ENCODE measurements around the gene STAC2. TPM values are rescaled to one million over a fixed set of nuclear protein-coding genes. Genes with fewer than 3 reads are reported as not detected.

STAC2 gene
- total RNA-seq, 1 experiment from 2014 or later = not detected

- no peaks in the 10 kb centered on the region for H3K27me3 ChIP-seq (replicated peaks)
- no peaks in the 10 kb centered on the region for H3K9me3 ChIP-seq (replicated peaks)
- H3K4me3 ChIP-seq = no peak overlapping the region
- no peak overlapping the region for H3K27ac ChIP-seq
- DNase-seq (ENCODE audit: low read depth in 1 of 2, low spot score in 2 of 2) = no peak
- H3K36me3 ChIP-seq = no peaks in the 10 kb centered on the region
- peaks cover 7% of the 10 kb centered on the region; the same call in 1 of the 2 replicates for H3K4me1 ChIP-seq (replicated peaks)
Observed at GRCh38 chr17:39165178-39165840, 60.4 kb downstream of the STAC2 start.

- H3K27me3 ChIP-seq (replicated peaks) = no peaks in the 10 kb centered on the region
- H3K4me1 ChIP-seq (replicated peaks) = peaks cover 7% of the 10 kb centered on the region; the same call in 1 of the 2 replicates
- no peaks in the 10 kb centered on the region for H3K9me3 ChIP-seq (replicated peaks)
- peak overlapping the region; percentile 14 for H3K4me3 ChIP-seq
- no peaks in the 10 kb centered on the region for H3K36me3 ChIP-seq
- H3K27ac ChIP-seq = no peak overlapping the region
- peak; percentile 73 to 85 for DNase-seq (ENCODE audit: low read depth in 1 of 2, low spot score in 2 of 2)
Observed at GRCh38 chr17:39164675-39165143, 61.0 kb downstream of the STAC2 start.

- Histone ChIP-seq H3K4me3 (no peak overlapping the region), H3K9me3 (replicated peaks) (no peaks in the 10 kb centered on the region), H3K4me1 (replicated peaks) (peaks cover 7% of the 10 kb centered on the region; the same call in 1 of the 2 replicates), H3K36me3 (no peaks in the 10 kb centered on the region), H3K27me3 (replicated peaks) (no peaks in the 10 kb centered on the region), H3K27ac (no peak overlapping the region)
- no peak for DNase-seq (ENCODE audit: low read depth in 1 of 2, low spot score in 2 of 2)
Observed at GRCh38 chr17:39161962-39162361, 63.8 kb downstream of the STAC2 start.

Other genes with a start within 250 kb of the STAC2 start
- gene PLXDC1, start 74.3 kb downstream of the STAC2 start, total RNA-seq (2014; rRNA removed; shearing (Covaris generic)) = not detected in 2 replicates
- not detected in 2 replicates for gene ARL5C, start 59.8 kb downstream of the STAC2 start, total RNA-seq (2014; rRNA removed; shearing (Covaris generic))
- 0.94 and 2.9 TPM in 2 replicates for gene CACNB1, start 28.3 kb downstream of the STAC2 start, total RNA-seq (2014; rRNA removed; shearing (Covaris generic))
- gene RPL19, start 25.7 kb downstream of the STAC2 start, total RNA-seq (2014; rRNA removed; shearing (Covaris generic)) = 1,822 and 2,517 TPM in 2 replicates
- gene FBXL20, start 175.7 kb upstream of the STAC2 start, total RNA-seq (2014; rRNA removed; shearing (Covaris generic)) = 7.5 and 10.2 TPM in 2 replicates
- gene MED1, start 225.3 kb upstream of the STAC2 start, total RNA-seq (2014; rRNA removed; shearing (Covaris generic)) = 12.5 and 15.4 TPM in 2 replicates
- gene CDK12, start 235.5 kb upstream of the STAC2 start, total RNA-seq (2014; rRNA removed; shearing (Covaris generic)) = 22.8 and 33.6 TPM in 2 replicates